H1 (cell line): Measurements from ENCODE around the gene RFX1.

Source experiments
- BRCA1 ChIP-seq: IDR thresholded peaks from 2 replicates; pipeline ENCODE4 v1.6.1; 2012; ENCODE audit warnings: low read depth, low read length, improper control_type of control experiment
- EZH2 ChIP-seq: fragments of 200-600 bp; sonication (generic); IDR thresholded peaks from 2 replicates; pipeline ENCODE4 v1.7.1; 2012; ENCODE audit warnings: low read depth, mild to moderate bottlenecking, moderate library complexity, low read length, inconsistent platforms; ENCODE audit not compliant: severe bottlenecking
- GABPA ChIP-seq: IDR thresholded peaks from 2 replicates; pipeline ENCODE4 v1.6.1; 2011; ENCODE audit warnings: mild to moderate bottlenecking, low read length, moderate library complexity, borderline replicate concordance; ENCODE audit not compliant: insufficient read depth
- TAF1 ChIP-seq: IDR thresholded peaks from 2 replicates; pipeline ENCODE4 v1.6.1; 2011; ENCODE audit warnings: mild to moderate bottlenecking, low read depth, low read length
- TF ChIP-seq, protein P1 (sequence below), 3 experiments: IDR thresholded peaks; 1 replicate in 2 of 3; 2 replicates in 1 of 3; pipeline versions ENCODE4 v1.5.1 to v1.6.1; 2011; ENCODE audit warnings: low read length in 3 of 3, mild to moderate bottlenecking in 3 of 3, inconsistent platforms in 2 of 3, low read depth in 1 of 3, moderate library complexity in 1 of 3; ENCODE audit not compliant: insufficient read depth in 1 of 3; ENCODE audit errors: control extremely low read depth in 1 of 3

DNA sequence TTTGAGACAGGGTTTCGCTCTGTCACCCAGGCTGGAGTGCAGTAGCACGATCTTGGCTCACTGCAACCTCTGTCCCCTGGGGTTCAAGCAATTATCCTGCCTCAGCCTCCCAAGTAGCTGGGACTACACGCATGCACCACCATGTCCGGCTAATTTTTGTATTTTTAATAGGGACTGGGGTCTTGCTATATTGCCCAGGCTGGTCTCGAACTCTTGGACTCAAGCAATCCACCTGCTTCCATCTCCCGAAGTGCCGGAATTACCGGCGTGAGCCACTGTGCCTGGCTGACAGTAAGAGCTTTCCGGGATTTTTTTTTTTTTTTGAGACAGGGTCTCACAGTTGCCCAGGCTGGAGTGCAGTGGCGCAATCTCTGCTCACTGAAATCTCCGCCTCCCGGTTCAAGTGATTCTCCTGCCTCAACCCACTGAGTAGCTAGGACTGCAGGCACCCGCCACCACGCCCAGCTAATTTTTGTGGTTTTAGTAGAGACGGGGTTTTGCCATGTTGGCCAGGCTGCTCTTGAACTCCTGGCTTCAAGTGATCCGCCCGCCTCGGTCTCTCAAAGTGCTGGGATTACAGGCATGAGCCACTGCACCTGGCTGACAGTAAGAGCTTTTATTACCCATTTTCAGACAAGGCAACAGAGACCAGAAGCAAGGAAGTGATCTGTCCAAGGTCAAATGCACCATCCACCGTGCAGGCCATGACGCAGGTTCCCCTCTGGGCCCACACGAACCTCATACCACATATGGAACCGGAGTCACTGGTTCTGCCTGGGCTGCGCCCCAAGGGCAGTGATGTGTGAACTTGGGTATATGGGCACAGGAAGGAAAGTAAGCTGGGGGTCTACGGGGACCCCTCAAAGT, 21.0 kb downstream of the RFX1 start:
- TF ChIP-seq BRCA1: no peak
- TF ChIP-seq TAF1: no peak
- TF ChIP-seq, protein P1, sequence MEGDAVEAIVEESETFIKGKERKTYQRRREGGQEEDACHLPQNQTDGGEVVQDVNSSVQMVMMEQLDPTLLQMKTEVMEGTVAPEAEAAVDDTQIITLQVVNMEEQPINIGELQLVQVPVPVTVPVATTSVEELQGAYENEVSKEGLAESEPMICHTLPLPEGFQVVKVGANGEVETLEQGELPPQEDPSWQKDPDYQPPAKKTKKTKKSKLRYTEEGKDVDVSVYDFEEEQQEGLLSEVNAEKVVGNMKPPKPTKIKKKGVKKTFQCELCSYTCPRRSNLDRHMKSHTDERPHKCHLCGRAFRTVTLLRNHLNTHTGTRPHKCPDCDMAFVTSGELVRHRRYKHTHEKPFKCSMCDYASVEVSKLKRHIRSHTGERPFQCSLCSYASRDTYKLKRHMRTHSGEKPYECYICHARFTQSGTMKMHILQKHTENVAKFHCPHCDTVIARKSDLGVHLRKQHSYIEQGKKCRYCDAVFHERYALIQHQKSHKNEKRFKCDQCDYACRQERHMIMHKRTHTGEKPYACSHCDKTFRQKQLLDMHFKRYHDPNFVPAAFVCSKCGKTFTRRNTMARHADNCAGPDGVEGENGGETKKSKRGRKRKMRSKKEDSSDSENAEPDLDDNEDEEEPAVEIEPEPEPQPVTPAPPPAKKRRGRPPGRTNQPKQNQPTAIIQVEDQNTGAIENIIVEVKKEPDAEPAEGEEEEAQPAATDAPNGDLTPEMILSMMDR (IDR thresholded peaks at IDR 0.05; ENCODE audit: control extremely low read depth in 1 of 3, insufficient read depth in 1 of 3, low read depth in 1 of 3, low read length in 3 of 3): no peak
- TF ChIP-seq EZH2: no peak
- TF ChIP-seq GABPA: no peak
